Neural cell (in vitro differentiated cells): ENCODE results near the gene YPEL2. TPM values are rescaled to one million over a fixed set of nuclear protein-coding genes. Genes with fewer than 3 reads are reported as not detected.

Experiments used
- H2AFZ ChIP-seq: fragments of 200-600, 300-800 bp; sonication (generic), shearing (Covaris generic); 2 replicates; pipeline ENCODE4 v1.6.0; 2014; ENCODE audit warnings: low read depth, mild to moderate bottlenecking, antibody characterized with exemption, low read length, moderate library complexity
- H3F3A ChIP-seq: fragments of 200-600 bp; shearing (Covaris generic); 2 replicates; pipeline ENCODE4 v1.6.1; 2016; ENCODE audit warnings: mild to moderate bottlenecking, moderate library complexity, mixed read lengths, antibody characterized with exemption, low read length; ENCODE audit not compliant: insufficient read depth, poor library complexity, severe bottlenecking
- H3K27ac ChIP-seq: fragments of 200-600, 300-800 bp; sonication (generic), shearing (Covaris generic); 2 replicates; pipeline ENCODE4 v1.5.1; 2014; ENCODE audit warnings: mild to moderate bottlenecking, low read length, moderate library complexity
- H3K27me3 ChIP-seq: fragments of 300-800, 200-600 bp; sonication (generic), shearing (Covaris generic); 2 replicates; pipeline ENCODE4 v1.6.0; 2014; ENCODE audit warnings: mild to moderate bottlenecking, low read depth, low read length, moderate library complexity; ENCODE audit not compliant: insufficient read depth
- H3K36me3 ChIP-seq: fragments of 300-800, 200-600 bp; sonication (generic), shearing (Covaris generic); 2 replicates; pipeline ENCODE4 v1.5.1; 2014; ENCODE audit warnings: mild to moderate bottlenecking, antibody characterized with exemption, low read length, moderate library complexity; ENCODE audit not compliant: insufficient read depth
- H3K4me2 ChIP-seq: fragments of 300-800, 200-600 bp; sonication (generic), shearing (Covaris generic); 2 replicates; pipeline ENCODE4 v1.6.0; 2014; ENCODE audit warnings: mild to moderate bottlenecking, low read length
- H3K4me3 ChIP-seq: fragments of 300-800, 200-600 bp; sonication (generic), shearing (Covaris generic); 2 replicates; pipeline ENCODE4 v1.5.1; 2014; ENCODE audit warnings: mild to moderate bottlenecking, low read length, moderate library complexity
- H3K79me2 ChIP-seq: fragments of 200-600 bp; shearing (Covaris generic); replicated peaks from 2 replicates; pipeline ENCODE4 v1.6.0; 2014; ENCODE audit warnings: mild to moderate bottlenecking, low read length, moderate library complexity; ENCODE audit not compliant: insufficient read depth
- H3K9ac ChIP-seq: fragments of 300-800, 200-600 bp; sonication (generic), shearing (Covaris generic); 2 replicates; pipeline ENCODE4 v1.6.1; 2016; ENCODE audit warnings: mild to moderate bottlenecking, low read length, mixed read lengths
- H3K9me2 ChIP-seq: fragments of 200-600 bp; shearing (Covaris generic); 2 replicates; pipeline ENCODE4 v1.6.1; 2016; ENCODE audit warnings: mild to moderate bottlenecking, low read length, mixed read lengths; ENCODE audit not compliant: insufficient read depth
- H3K9me3 ChIP-seq: fragments of 200-600, 300-800 bp; sonication (generic), shearing (Covaris generic); 2 replicates; pipeline ENCODE4 v1.6.1; 2016; ENCODE audit warnings: mild to moderate bottlenecking, mixed run types, low read length, moderate library complexity, mixed read lengths
- H4K20me1 ChIP-seq: fragments of 200-600 bp; shearing (Covaris generic); 2 replicates; pipeline ENCODE4 v1.6.1; 2016; ENCODE audit warnings: mild to moderate bottlenecking, mixed run types; ENCODE audit not compliant: insufficient read depth
- CTCF ChIP-seq: fragments of 450-650 bp; IDR thresholded peaks from 2 replicates; pipeline ENCODE4 v1.5.1; 2014; ENCODE audit warnings: antibody characterized with exemption, mild to moderate bottlenecking, moderate library complexity; ENCODE audit not compliant: poor library complexity, severe bottlenecking
- EP300 ChIP-seq: fragments of 450-650 bp; conservative IDR thresholded peaks from 2 replicates; pipeline ENCODE4 v1.6.1; 2014; ENCODE audit warnings: antibody characterized with exemption, mild to moderate bottlenecking, moderate library complexity; ENCODE audit not compliant: poor library complexity, severe bottlenecking
- EZH2 ChIP-seq: fragments of 200-600, 300-800 bp; shearing (Covaris generic), sonication (generic); IDR thresholded peaks from 2 replicates; pipeline ENCODE4 v1.6.1; 2014; ENCODE audit warnings: antibody characterized with exemption, low read length, borderline replicate concordance, mild to moderate bottlenecking; ENCODE audit not compliant: insufficient read depth, poor library complexity, severe bottlenecking
- MXI1 ChIP-seq: fragments of 450-650 bp; conservative IDR thresholded peaks from 2 replicates; pipeline ENCODE4 v1.6.1; 2014; ENCODE audit warnings: antibody characterized with exemption, mild to moderate bottlenecking; ENCODE audit not compliant: poor library complexity, severe bottlenecking
- POLR2AphosphoS5 ChIP-seq: IDR thresholded peaks from 2 replicates; pipeline ENCODE4 v1.6.1; 2012
- RAD21 ChIP-seq: fragments of 450-650 bp; conservative IDR thresholded peaks from 2 replicates; pipeline ENCODE4 v1.6.1; 2014; ENCODE audit warnings: antibody characterized with exemption, mild to moderate bottlenecking, moderate library complexity
- REST ChIP-seq: IDR thresholded peaks from 2 replicates; pipeline ENCODE4 v1.6.1; 2012; ENCODE audit warnings: borderline replicate concordance
- SMC3 ChIP-seq: fragments of 450-650 bp; conservative IDR thresholded peaks from 2 replicates; pipeline ENCODE4 v1.6.1; 2014; ENCODE audit warnings: antibody characterized with exemption, mild to moderate bottlenecking, moderate library complexity; ENCODE audit not compliant: poor library complexity
- TAF1 ChIP-seq: IDR thresholded peaks from 2 replicates; pipeline ENCODE4 v1.6.1; 2012; ENCODE audit warnings: low read depth
- polyA plus RNA-seq: library from polyadenylated mRNA; depleted of rRNA; stranded (reverse); fragments of >200 nt; gene quantifications from 2 replicates; pipeline ENCODE4 v1.2.3, GENCODE V29; 2014

Gene YPEL2
- polyA plus RNA-seq, 1 donor from 2014 or later = 17.0 TPM

GRCh38 chr17:59328601-59329000, 2.9 kb upstream of the YPEL2 start:
- Histone ChIP-seq H3K9me2 (no peaks in the 10 kb centered on the region), H3K36me3 (no peaks in the 10 kb centered on the region), H3K4me3 (no peak overlapping the region), H3F3A (no peaks in the 10 kb centered on the region), H3K9me3 (no peaks in the 10 kb centered on the region), H3K27ac (no peak overlapping the region), H3K4me2 (no peak overlapping the region), H2AFZ (no peak overlapping the region), H3K79me2 (no peaks in the 10 kb centered on the region), H3K9ac (no peak overlapping the region), H3K27me3 (no peaks in the 10 kb centered on the region), H4K20me1 (no peaks in the 10 kb centered on the region)
- TF ChIP-seq SMC3 (no peak), POLR2AphosphoS5 (no peak), EP300 (no peak), RAD21 (no peak), EZH2 (no peak), TAF1 (no peak), MXI1 (no peak), CTCF (no peak), REST (no peak)

GRCh38 chr17:59329176-59330052, 2.0 kb upstream of the YPEL2 start:
- no peaks in the 10 kb centered on the region for H4K20me1 ChIP-seq
- H3F3A ChIP-seq = no peaks in the 10 kb centered on the region
- H3K9me2 ChIP-seq = no peaks in the 10 kb centered on the region
- H3K4me3 ChIP-seq = no peak overlapping the region
- no peaks in the 10 kb centered on the region for H3K27me3 ChIP-seq
- peak; percentile 81 for TF ChIP-seq CTCF
- TF ChIP-seq RAD21 = peak; percentile 79
- no peak for TF ChIP-seq REST
- no peak for TF ChIP-seq POLR2AphosphoS5
- no peak for TF ChIP-seq TAF1
- TF ChIP-seq EZH2 = no peak
- peak; percentile 78 for TF ChIP-seq SMC3
- H3K9me3 ChIP-seq = no peaks in the 10 kb centered on the region
- H3K9ac ChIP-seq = no peak overlapping the region
- no peaks in the 10 kb centered on the region for H3K36me3 ChIP-seq
- H3K4me2 ChIP-seq = no peak overlapping the region
- H3K79me2 ChIP-seq = no peaks in the 10 kb centered on the region
- H2AFZ ChIP-seq = no peak overlapping the region
- H3K27ac ChIP-seq = no peak overlapping the region
